ENCODE measurements around the gene SLU7.
A peak's percentile ranks its signal among the peaks of the same experiment; 100 is the strongest.

The SLU7 gene

GRCh38 chr5:160367261-160367660 is 51.6 kb downstream of the SLU7 start:
- DNase-seq (ENCODE audit: low read depth) = no peak

- DNase-seq (ENCODE audit: low read depth) = no peak
Measured at GRCh38 chr5:160366230-160366629, 52.7 kb downstream of the SLU7 start.

GRCh38 chr5:160363660-160364395 is 55.1 kb downstream of the SLU7 start:
- no peak for DNase-seq (ENCODE audit: low read depth)

- no peak for DNase-seq (ENCODE audit: low read depth)
Measured at GRCh38 chr5:160363211-160363610, 55.7 kb downstream of the SLU7 start.

GRCh38 chr5:160361624-160362228 is 57.2 kb downstream of the SLU7 start:
- no peak for DNase-seq (ENCODE audit: low read depth)

- no peak for DNase-seq (ENCODE audit: low read depth)
Measured at GRCh38 chr5:160360310-160360709, 58.6 kb downstream of the SLU7 start.

- no peak for DNase-seq (ENCODE audit: low read depth)
Measured at GRCh38 chr5:160359816-160360215, 59.1 kb downstream of the SLU7 start.

GRCh38 chr5:160359242-160359641 is 59.6 kb downstream of the SLU7 start:
- DNase-seq (ENCODE audit: low read depth) = no peak

- peak; percentile 21 for DNase-seq (ENCODE audit: low read depth)
Measured at GRCh38 chr5:160357861-160358411, 60.9 kb downstream of the SLU7 start.

- DNase-seq (ENCODE audit: low read depth) = no peak
Measured at GRCh38 chr5:160357394-160357793, 61.5 kb downstream of the SLU7 start.

GRCh38 chr5:160356550-160357347 is 62.1 kb downstream of the SLU7 start:
- DNase-seq (ENCODE audit: low read depth) = no peak

- DNase-seq (ENCODE audit: low read depth) = no peak
Measured at GRCh38 chr5:160354666-160355065, 64.2 kb downstream of the SLU7 start.

GRCh38 chr5:160353379-160353778 is 65.5 kb downstream of the SLU7 start:
- peak; percentile 15 for DNase-seq (ENCODE audit: low read depth)

- DNase-seq (ENCODE audit: low read depth) = no peak
Measured at GRCh38 chr5:160352308-160352707, 66.6 kb downstream of the SLU7 start.
